HepG2 (cell line): ENCODE data around the gene CRIM1. TPM values are rescaled to one million over a fixed set of nuclear protein-coding genes. Genes with fewer than 3 reads are reported as not detected.

ENCODE experiments used
- AHR ChIP-seq: IDR thresholded peaks from 2 replicates; pipeline ENCODE4 v1.6.1; 2018; ENCODE audit warnings: missing genetic modification reagents, missing compliant biosample characterization
- ATM ChIP-seq: fragments of 450-650 bp; IDR thresholded peaks from 2 replicates; pipeline ENCODE4 v1.7.1; 2017; ENCODE audit warnings: mild to moderate bottlenecking, borderline replicate concordance
- HNRNPLL ChIP-seq: fragments of 200-400 bp; formaldehyde crosslinking; IDR thresholded peaks from 2 replicates; pipeline ENCODE4 v1.6.1; 2017; ENCODE audit warnings: mild to moderate bottlenecking, low read depth, low read length; ENCODE audit not compliant: poor library complexity, severe bottlenecking
- KDM1A ChIP-seq: IDR thresholded peaks from 2 replicates; pipeline ENCODE4 v1.6.1; 2016; ENCODE audit warnings: missing compliant biosample characterization
- KDM5B ChIP-seq: sonication (generic); formaldehyde crosslinking; IDR thresholded peaks from 2 replicates; pipeline ENCODE4 v1.4.0; 2020; ENCODE audit warnings: missing genetic modification reagents, mild to moderate bottlenecking, borderline replicate concordance
- KLF13 ChIP-seq: sonication (generic); formaldehyde crosslinking; IDR thresholded peaks from 2 replicates; pipeline ENCODE4 v1.4.0; 2020; ENCODE audit warnings: mild to moderate bottlenecking, missing genetic modification reagents
- MAFG ChIP-seq: sonication (generic); formaldehyde crosslinking; IDR thresholded peaks from 2 replicates; pipeline ENCODE4 v1.5.1; 2020; ENCODE audit warnings: mild to moderate bottlenecking, missing genetic modification reagents
- MBD4 ChIP-seq: IDR thresholded peaks from 2 replicates; pipeline ENCODE4 v1.6.1; 2012; ENCODE audit warnings: low read length, inconsistent platforms, borderline replicate concordance
- MED1 ChIP-seq: sonication (generic); formaldehyde crosslinking; IDR thresholded peaks from 2 replicates; pipeline ENCODE4 v1.4.0; 2020; ENCODE audit warnings: missing genetic modification reagents
- NCOA2 ChIP-seq: sonication (generic); formaldehyde crosslinking; IDR thresholded peaks from 2 replicates; pipeline ENCODE4 v1.8.0; 2022; ENCODE audit warnings: inconsistent platforms
- PITX1 ChIP-seq: sonication (generic); formaldehyde crosslinking; IDR thresholded peaks from 2 replicates; pipeline ENCODE4 v1.5.1; 2020; ENCODE audit warnings: mild to moderate bottlenecking, missing genetic modification reagents
- SSRP1 ChIP-seq: IDR thresholded peaks from 2 replicates; pipeline ENCODE4 v1.6.1; 2016; ENCODE audit warnings: control low read depth
- ZKSCAN1 ChIP-seq: fragments of 150-350 bp; IDR thresholded peaks from 2 replicates; pipeline ENCODE4 v1.6.1; 2014; ENCODE audit warnings: low read length
- ZNF235 ChIP-seq: sonication (generic); formaldehyde crosslinking; IDR thresholded peaks from 2 replicates; pipeline ENCODE4 v1.8.1; 2023; ENCODE audit warnings: mild to moderate bottlenecking, missing genetic modification reagents, borderline replicate concordance
- ZNF557 ChIP-seq: sonication (generic); formaldehyde crosslinking; IDR thresholded peaks from 2 replicates; pipeline ENCODE4 v1.4.0; 2020; ENCODE audit warnings: missing genetic modification reagents
- ZNF678 ChIP-seq: sonication (generic); formaldehyde crosslinking; IDR thresholded peaks from 2 replicates; pipeline ENCODE4 v1.4.0; 2020; ENCODE audit warnings: mild to moderate bottlenecking, missing genetic modification reagents
- polyA plus RNA-seq, 8 experiments: library from polyadenylated mRNA; depleted of rRNA in 3 of 8; stranded (reverse) in 7 of 8; unstranded in 1 of 8; fragments of >200 nt; fragmentation: Illumina TruSeq in 4 of 8; extraction: Trizol in 4 of 8; gene quantifications; 2 replicates each; pipeline versions ENCODE4 v1.2.1 to v1.2.3, GENCODE V29; 2011 to 2016; ENCODE audit warnings: low read depth in 4 of 8, missing spikeins in 1 of 8, mixed read lengths in 1 of 8; ENCODE audit not compliant: insufficient read depth in 1 of 8
- total RNA-seq, 5 experiments: library from RNA; depleted of rRNA; stranded (reverse); fragments of >200 nt; fragmentation: Illumina TruSeq; extraction: Trizol; gene quantifications; 2 replicates each; pipeline ENCODE4 v1.2.3, GENCODE V29; 2016; ENCODE audit warnings: low read depth in 1 of 5
- TF ChIP-seq, protein P1 (sequence below): fragments of 450-650 bp; IDR thresholded peaks from 2 replicates; pipeline ENCODE4 v1.6.1; 2017; ENCODE audit warnings: mild to moderate bottlenecking
- TF ChIP-seq, protein P2 (sequence below): sonication (generic); formaldehyde crosslinking; IDR thresholded peaks from 2 replicates; pipeline ENCODE4 v1.9.0; 2021; ENCODE audit warnings: missing genetic modification reagents, borderline replicate concordance
- TF ChIP-seq, protein P3 (sequence below): sonication (generic); formaldehyde crosslinking; IDR thresholded peaks from 2 replicates; pipeline ENCODE4 v1.9.0; 2021; ENCODE audit warnings: missing genetic modification reagents, mild to moderate bottlenecking, borderline replicate concordance
- TF ChIP-seq, protein P4 (sequence below): sonication (generic); formaldehyde crosslinking; IDR thresholded peaks from 2 replicates; pipeline ENCODE4 v1.5.0; 2020; ENCODE audit warnings: mild to moderate bottlenecking, missing genetic modification reagents
- TF ChIP-seq, protein P5 (sequence below): sonication (generic); formaldehyde crosslinking; IDR thresholded peaks from 2 replicates; pipeline ENCODE4 v1.8.1; 2023; ENCODE audit warnings: missing genetic modification reagents, inconsistent platforms, borderline replicate concordance

The CRIM1 gene
- total and polyA plus RNA-seq, 2 of the 13 experiments (the other 11 are each of a cell fraction or from before 2014, with no cell fraction given): 39.1 to 69.9 TPM

DNA sequence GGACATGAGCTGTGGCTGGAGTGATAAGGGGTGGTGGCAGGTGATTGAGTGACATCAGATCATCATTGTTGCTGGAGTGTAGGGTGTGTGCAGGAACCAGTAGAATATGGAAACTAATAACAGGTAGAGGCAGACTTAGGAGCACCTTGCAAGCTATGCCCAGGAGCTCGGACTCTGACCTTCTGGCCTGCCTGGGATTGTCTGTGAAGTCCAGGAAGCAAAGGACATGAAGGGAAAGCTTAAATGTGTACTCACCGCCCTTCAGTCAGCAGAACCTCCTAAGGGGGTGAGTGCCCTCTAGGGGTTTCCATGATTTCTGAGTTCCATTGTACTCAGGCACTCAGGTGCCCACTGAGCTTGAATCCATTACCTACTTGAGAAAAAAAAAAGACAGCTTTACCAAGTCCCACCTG lies 104.2 kb downstream of the CRIM1 start (continued):
- TF ChIP-seq KDM5B (CRISPR knock-in tag) (0 out of 2 replicates have a peak, but pooled peaks have one; percentile 22), ZKSCAN1 (no peak), AHR (CRISPR knock-in tag) (no peak; the same call in 1 of the 2 replicates), NCOA2 (CRISPR knock-in tag) (peak; percentile 43; the same call in 1 of the 2 replicates), ZNF235 (CRISPR knock-in tag) (no peak), ZNF557 (CRISPR knock-in tag) (no peak), PITX1 (CRISPR knock-in tag) (peak; percentile 76; the same call in 1 of the 2 replicates), MAFG (CRISPR knock-in tag) (no peak), MED1 (CRISPR knock-in tag) (peak; percentile 67), ATM (no peak), HNRNPLL (no peak), MBD4 (no peak), SSRP1 (CRISPR knock-in tag) (no peak), KLF13 (CRISPR knock-in tag) (no peak), KDM1A (no peak), ZNF678 (CRISPR knock-in tag) (no peak)
- TF ChIP-seq, protein P1, sequence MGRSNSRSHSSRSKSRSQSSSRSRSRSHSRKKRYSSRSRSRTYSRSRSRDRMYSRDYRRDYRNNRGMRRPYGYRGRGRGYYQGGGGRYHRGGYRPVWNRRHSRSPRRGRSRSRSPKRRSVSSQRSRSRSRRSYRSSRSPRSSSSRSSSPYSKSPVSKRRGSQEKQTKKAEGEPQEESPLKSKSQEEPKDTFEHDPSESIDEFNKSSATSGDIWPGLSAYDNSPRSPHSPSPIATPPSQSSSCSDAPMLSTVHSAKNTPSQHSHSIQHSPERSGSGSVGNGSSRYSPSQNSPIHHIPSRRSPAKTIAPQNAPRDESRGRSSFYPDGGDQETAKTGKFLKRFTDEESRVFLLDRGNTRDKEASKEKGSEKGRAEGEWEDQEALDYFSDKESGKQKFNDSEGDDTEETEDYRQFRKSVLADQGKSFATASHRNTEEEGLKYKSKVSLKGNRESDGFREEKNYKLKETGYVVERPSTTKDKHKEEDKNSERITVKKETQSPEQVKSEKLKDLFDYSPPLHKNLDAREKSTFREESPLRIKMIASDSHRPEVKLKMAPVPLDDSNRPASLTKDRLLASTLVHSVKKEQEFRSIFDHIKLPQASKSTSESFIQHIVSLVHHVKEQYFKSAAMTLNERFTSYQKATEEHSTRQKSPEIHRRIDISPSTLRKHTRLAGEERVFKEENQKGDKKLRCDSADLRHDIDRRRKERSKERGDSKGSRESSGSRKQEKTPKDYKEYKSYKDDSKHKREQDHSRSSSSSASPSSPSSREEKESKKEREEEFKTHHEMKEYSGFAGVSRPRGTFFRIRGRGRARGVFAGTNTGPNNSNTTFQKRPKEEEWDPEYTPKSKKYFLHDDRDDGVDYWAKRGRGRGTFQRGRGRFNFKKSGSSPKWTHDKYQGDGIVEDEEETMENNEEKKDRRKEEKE: no peak
- TF ChIP-seq, protein P2, sequence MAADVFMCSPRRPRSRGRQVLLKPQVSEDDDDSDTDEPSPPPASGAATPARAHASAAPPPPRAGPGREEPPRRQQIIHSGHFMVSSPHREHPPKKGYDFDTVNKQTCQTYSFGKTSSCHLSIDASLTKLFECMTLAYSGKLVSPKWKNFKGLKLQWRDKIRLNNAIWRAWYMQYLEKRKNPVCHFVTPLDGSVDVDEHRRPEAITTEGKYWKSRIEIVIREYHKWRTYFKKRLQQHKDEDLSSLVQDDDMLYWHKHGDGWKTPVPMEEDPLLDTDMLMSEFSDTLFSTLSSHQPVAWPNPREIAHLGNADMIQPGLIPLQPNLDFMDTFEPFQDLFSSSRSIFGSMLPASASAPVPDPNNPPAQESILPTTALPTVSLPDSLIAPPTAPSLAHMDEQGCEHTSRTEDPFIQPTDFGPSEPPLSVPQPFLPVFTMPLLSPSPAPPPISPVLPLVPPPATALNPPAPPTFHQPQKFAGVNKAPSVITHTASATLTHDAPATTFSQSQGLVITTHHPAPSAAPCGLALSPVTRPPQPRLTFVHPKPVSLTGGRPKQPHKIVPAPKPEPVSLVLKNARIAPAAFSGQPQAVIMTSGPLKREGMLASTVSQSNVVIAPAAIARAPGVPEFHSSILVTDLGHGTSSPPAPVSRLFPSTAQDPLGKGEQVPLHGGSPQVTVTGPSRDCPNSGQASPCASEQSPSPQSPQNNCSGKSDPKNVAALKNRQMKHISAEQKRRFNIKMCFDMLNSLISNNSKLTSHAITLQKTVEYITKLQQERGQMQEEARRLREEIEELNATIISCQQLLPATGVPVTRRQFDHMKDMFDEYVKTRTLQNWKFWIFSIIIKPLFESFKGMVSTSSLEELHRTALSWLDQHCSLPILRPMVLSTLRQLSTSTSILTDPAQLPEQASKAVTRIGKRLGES (CRISPR knock-in tag): no peak
- TF ChIP-seq, protein P3, sequence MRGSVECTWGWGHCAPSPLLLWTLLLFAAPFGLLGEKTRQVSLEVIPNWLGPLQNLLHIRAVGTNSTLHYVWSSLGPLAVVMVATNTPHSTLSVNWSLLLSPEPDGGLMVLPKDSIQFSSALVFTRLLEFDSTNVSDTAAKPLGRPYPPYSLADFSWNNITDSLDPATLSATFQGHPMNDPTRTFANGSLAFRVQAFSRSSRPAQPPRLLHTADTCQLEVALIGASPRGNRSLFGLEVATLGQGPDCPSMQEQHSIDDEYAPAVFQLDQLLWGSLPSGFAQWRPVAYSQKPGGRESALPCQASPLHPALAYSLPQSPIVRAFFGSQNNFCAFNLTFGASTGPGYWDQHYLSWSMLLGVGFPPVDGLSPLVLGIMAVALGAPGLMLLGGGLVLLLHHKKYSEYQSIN (CRISPR knock-in tag): no peak
- TF ChIP-seq, protein P4, sequence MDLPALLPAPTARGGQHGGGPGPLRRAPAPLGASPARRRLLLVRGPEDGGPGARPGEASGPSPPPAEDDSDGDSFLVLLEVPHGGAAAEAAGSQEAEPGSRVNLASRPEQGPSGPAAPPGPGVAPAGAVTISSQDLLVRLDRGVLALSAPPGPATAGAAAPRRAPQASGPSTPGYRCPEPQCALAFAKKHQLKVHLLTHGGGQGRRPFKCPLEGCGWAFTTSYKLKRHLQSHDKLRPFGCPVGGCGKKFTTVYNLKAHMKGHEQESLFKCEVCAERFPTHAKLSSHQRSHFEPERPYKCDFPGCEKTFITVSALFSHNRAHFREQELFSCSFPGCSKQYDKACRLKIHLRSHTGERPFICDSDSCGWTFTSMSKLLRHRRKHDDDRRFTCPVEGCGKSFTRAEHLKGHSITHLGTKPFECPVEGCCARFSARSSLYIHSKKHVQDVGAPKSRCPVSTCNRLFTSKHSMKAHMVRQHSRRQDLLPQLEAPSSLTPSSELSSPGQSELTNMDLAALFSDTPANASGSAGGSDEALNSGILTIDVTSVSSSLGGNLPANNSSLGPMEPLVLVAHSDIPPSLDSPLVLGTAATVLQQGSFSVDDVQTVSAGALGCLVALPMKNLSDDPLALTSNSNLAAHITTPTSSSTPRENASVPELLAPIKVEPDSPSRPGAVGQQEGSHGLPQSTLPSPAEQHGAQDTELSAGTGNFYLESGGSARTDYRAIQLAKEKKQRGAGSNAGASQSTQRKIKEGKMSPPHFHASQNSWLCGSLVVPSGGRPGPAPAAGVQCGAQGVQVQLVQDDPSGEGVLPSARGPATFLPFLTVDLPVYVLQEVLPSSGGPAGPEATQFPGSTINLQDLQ: no peak
- TF ChIP-seq, protein P5, sequence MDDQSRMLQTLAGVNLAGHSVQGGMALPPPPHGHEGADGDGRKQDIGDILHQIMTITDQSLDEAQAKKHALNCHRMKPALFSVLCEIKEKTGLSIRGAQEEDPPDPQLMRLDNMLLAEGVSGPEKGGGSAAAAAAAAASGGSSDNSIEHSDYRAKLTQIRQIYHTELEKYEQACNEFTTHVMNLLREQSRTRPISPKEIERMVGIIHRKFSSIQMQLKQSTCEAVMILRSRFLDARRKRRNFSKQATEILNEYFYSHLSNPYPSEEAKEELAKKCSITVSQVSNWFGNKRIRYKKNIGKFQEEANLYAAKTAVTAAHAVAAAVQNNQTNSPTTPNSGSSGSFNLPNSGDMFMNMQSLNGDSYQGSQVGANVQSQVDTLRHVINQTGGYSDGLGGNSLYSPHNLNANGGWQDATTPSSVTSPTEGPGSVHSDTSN: no peak
